Keratinocyte (primary cell): Measurements from ENCODE around the gene PDZRN3. TPM values are rescaled to one million over a fixed set of nuclear protein-coding genes. Genes with fewer than 3 reads are reported as not detected.

Experiments
- DNase-seq: peaks from one replicate; pipeline ENCODE4 v3.0.0-alpha.2; 2011; ENCODE audit warnings: low read depth, missing footprints, low spot score
- FAIRE-seq: peaks from 2 replicates; lab custom pipeline; 2011; peaks lifted over from hg19 to GRCh38; lab: Jason Lieb, UNC
- H2AFZ ChIP-seq: 2 replicates; pipeline ENCODE4 v1.6.0; 2012; ENCODE audit warnings: low read length, control low read depth, inconsistent platforms; ENCODE audit not compliant: control insufficient read depth
- H3K27ac ChIP-seq: 2 replicates; pipeline ENCODE4 v1.5.1; 2011; ENCODE audit warnings: low read length; ENCODE audit not compliant: control insufficient read depth, insufficient read depth
- H3K27me3 ChIP-seq: 3 replicates; pipeline ENCODE4 v1.6.0; 2011; ENCODE audit warnings: low read length; ENCODE audit not compliant: control insufficient read depth, insufficient read depth; ENCODE audit errors: extremely low read depth
- H3K36me3 ChIP-seq, 2 experiments: 2 replicates in 1 of 2; 3 replicates in 1 of 2; pipeline ENCODE4 v1.5.1; 2011; ENCODE audit warnings: low read length in 2 of 2, mild to moderate bottlenecking in 1 of 2; ENCODE audit not compliant: control insufficient read depth in 2 of 2, insufficient read depth in 2 of 2; ENCODE audit errors: extremely low read depth in 1 of 2
- H3K4me1 ChIP-seq: 3 replicates; pipeline ENCODE4 v1.5.1; 2011; ENCODE audit warnings: low read length; ENCODE audit not compliant: control insufficient read depth, insufficient read depth; ENCODE audit errors: extremely low read depth
- H3K4me2 ChIP-seq: 3 replicates; pipeline ENCODE4 v1.6.0; 2011; ENCODE audit warnings: low read depth, low read length; ENCODE audit not compliant: control insufficient read depth, insufficient read depth; ENCODE audit errors: extremely low read depth
- H3K4me3 ChIP-seq, 3 experiments: fragments of 200-600 bp in 1 of 3; sonication (generic) in 1 of 3; 2 replicates in 2 of 3; 3 replicates in 1 of 3; pipeline ENCODE4 v1.5.1; 2011 to 2016; ENCODE audit warnings: low read length in 3 of 3, mild to moderate bottlenecking in 3 of 3, control low read depth in 2 of 3, inconsistent platforms in 1 of 3, low read depth in 1 of 3, mixed read lengths in 1 of 3, mixed run types in 1 of 3, moderate library complexity in 1 of 3; ENCODE audit not compliant: control insufficient read depth in 2 of 3, insufficient read depth in 2 of 3; ENCODE audit errors: extremely low read depth in 1 of 3
- H3K79me2 ChIP-seq: 2 replicates; pipeline ENCODE4 v1.6.0; 2012; ENCODE audit warnings: low read length; ENCODE audit not compliant: control insufficient read depth, insufficient read depth
- H3K9ac ChIP-seq: 3 replicates; pipeline ENCODE4 v1.6.0; 2011; ENCODE audit warnings: low read length; ENCODE audit not compliant: control insufficient read depth, insufficient read depth; ENCODE audit errors: extremely low read depth
- H3K9me1 ChIP-seq: 3 replicates; pipeline ENCODE4 v1.6.0; 2011; ENCODE audit warnings: low read length; ENCODE audit not compliant: control insufficient read depth, insufficient read depth; ENCODE audit errors: extremely low read depth
- H3K9me3 ChIP-seq: 2 replicates; pipeline ENCODE4 v1.5.1; 2012; ENCODE audit warnings: low read depth, low read length; ENCODE audit not compliant: control insufficient read depth
- H4K20me1 ChIP-seq: 3 replicates; pipeline ENCODE4 v1.6.0; 2011; ENCODE audit warnings: low read length; ENCODE audit not compliant: control insufficient read depth, insufficient read depth; ENCODE audit errors: extremely low read depth
- EZH2 ChIP-seq: IDR thresholded peaks from one replicate; pipeline ENCODE4 v1.6.1; 2012; ENCODE audit warnings: inconsistent platforms, mild to moderate bottlenecking, low read length, moderate library complexity
- dilution Hi-C: fragments of 300-500 bp; cut with MboI; formaldehyde crosslinking; loops from one replicate; pipeline ENCODE4 v1.7.0; 2020; ENCODE audit warnings: low sequenced_read_pairs; ENCODE audit not compliant: extremely low pct_ligation_motif_present
- polyA plus RNA-seq, 5 experiments: library from polyadenylated mRNA; depleted of rRNA in 3 of 5; stranded (reverse) in 3 of 5; stranded (forward) in 1 of 5; unstranded in 1 of 5; fragments of >200 nt; gene quantifications; 1 replicate in 1 of 5; 2 replicates in 3 of 5; 3 replicates in 1 of 5; pipeline versions ENCODE4 v1.2.1 to v1.2.3, GENCODE V29; 2011 to 2012; ENCODE audit warnings: missing spikeins in 2 of 5, low read depth in 1 of 5, low replicate concordance in 1 of 5
- TF ChIP-seq, protein P1 (sequence below), 3 experiments: IDR thresholded peaks in 1 of 3; conservative IDR thresholded peaks in 1 of 3; optimal IDR thresholded peaks in 1 of 3; 2 replicates in 2 of 3; 3 replicates in 1 of 3; pipeline versions ENCODE3 to v1.5.1; 2011; ENCODE audit warnings: low read length in 3 of 3, mild to moderate bottlenecking in 3 of 3, moderate library complexity in 2 of 3, control low read depth in 1 of 3, inconsistent platforms in 1 of 3; ENCODE audit not compliant: insufficient read depth in 2 of 3; ENCODE audit errors: extremely low read depth in 1 of 3

Gene PDZRN3
- polyA plus RNA-seq, 1 donor (not counting 4 experiments of a cell fraction or from before 2014, with no cell fraction given), result not detected

GRCh38 chr3:73475175-73475574 is 149.6 kb downstream of the PDZRN3 start:
- no peaks in the 10 kb centered on the region for H3K9me3 ChIP-seq
- no peaks in the 10 kb centered on the region for H3K36me3 ChIP-seq
- no peak overlapping the region for H3K4me3 ChIP-seq
- H3K79me2 ChIP-seq, result no peaks in the 10 kb centered on the region
- H4K20me1 ChIP-seq, result no peaks in the 10 kb centered on the region
- no peak for FAIRE-seq
- no peaks in the 10 kb centered on the region for H3K27me3 ChIP-seq
- H3K9ac ChIP-seq, result no peak overlapping the region
- no peak for DNase-seq
- TF ChIP-seq, protein P1, sequence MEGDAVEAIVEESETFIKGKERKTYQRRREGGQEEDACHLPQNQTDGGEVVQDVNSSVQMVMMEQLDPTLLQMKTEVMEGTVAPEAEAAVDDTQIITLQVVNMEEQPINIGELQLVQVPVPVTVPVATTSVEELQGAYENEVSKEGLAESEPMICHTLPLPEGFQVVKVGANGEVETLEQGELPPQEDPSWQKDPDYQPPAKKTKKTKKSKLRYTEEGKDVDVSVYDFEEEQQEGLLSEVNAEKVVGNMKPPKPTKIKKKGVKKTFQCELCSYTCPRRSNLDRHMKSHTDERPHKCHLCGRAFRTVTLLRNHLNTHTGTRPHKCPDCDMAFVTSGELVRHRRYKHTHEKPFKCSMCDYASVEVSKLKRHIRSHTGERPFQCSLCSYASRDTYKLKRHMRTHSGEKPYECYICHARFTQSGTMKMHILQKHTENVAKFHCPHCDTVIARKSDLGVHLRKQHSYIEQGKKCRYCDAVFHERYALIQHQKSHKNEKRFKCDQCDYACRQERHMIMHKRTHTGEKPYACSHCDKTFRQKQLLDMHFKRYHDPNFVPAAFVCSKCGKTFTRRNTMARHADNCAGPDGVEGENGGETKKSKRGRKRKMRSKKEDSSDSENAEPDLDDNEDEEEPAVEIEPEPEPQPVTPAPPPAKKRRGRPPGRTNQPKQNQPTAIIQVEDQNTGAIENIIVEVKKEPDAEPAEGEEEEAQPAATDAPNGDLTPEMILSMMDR (optimal IDR thresholded peaks at IDR 0.05 in 1 of 3, IDR thresholded peaks at IDR 0.05 in 1 of 3, conservative IDR thresholded peaks at IDR 0.05 in 1 of 3; ENCODE audit: extremely low read depth in 1 of 3, insufficient read depth in 2 of 3, low read length in 3 of 3), result no peak
- TF ChIP-seq EZH2, result no peak
- no peak overlapping the region for H3K27ac ChIP-seq
- no peak overlapping the region for H2AFZ ChIP-seq
- H3K4me2 ChIP-seq, result no peak overlapping the region
- no peaks in the 10 kb centered on the region for H3K4me1 ChIP-seq
- dilution Hi-C loops, result loop anchor here (10.0 kb wide), 1 partner anchor 360 kb away; no protein-coding TSS in a partner anchor
- no peaks in the 10 kb centered on the region for H3K9me1 ChIP-seq

GRCh38 chr3:73474619-73475018 is 150.1 kb downstream of the PDZRN3 start:
- TF ChIP-seq, protein P1 (optimal IDR thresholded peaks at IDR 0.05 in 1 of 3, IDR thresholded peaks at IDR 0.05 in 1 of 3, conservative IDR thresholded peaks at IDR 0.05 in 1 of 3; ENCODE audit: extremely low read depth in 1 of 3, insufficient read depth in 2 of 3, low read length in 3 of 3), result no peak
- no peak for TF ChIP-seq EZH2
- Histone ChIP-seq H3K9me3 (no peaks in the 10 kb centered on the region), H3K36me3 (no peaks in the 10 kb centered on the region), H3K9me1 (no peaks in the 10 kb centered on the region), H3K27ac (no peak overlapping the region), H3K4me3 (no peak overlapping the region), H2AFZ (no peak overlapping the region), H3K4me1 (no peaks in the 10 kb centered on the region), H3K9ac (no peak overlapping the region), H3K27me3 (no peaks in the 10 kb centered on the region), H3K4me2 (no peak overlapping the region), H3K79me2 (no peaks in the 10 kb centered on the region), H4K20me1 (no peaks in the 10 kb centered on the region)
- DNase-seq, result no peak
- dilution Hi-C loops, result loop anchor here (10.0 kb wide), 1 partner anchor 360 kb away; no protein-coding TSS in a partner anchor
- no peak for FAIRE-seq
